Measurements from ENCODE around the gene GINS2.
A peak's percentile ranks its signal among the peaks of the same experiment; 100 is the strongest.

Gene GINS2

GRCh38 chr16:85724126-85724879, 35.5 kb upstream of the GINS2 start:
- H3K4ac ChIP-seq (ENCODE audit: low read depth in 1 of 2, low read length in 2 of 2): no peak overlapping the region
- 88% methylated on average over 18 of the region's 20 CpGs for WGBS
- peaks cover 9 to 51% of the 10 kb centered on the region in 2 experiments for H3K27me3 ChIP-seq (ENCODE audit: control insufficient read depth in 1 of 2, insufficient read depth in 1 of 2, low read length in 2 of 2)

GRCh38 chr16:85722128-85722893, 33.6 kb upstream of the GINS2 start:
- no peak overlapping the region for H2BK120ac ChIP-seq (ENCODE audit: low read depth, low read length)

More at GRCh38 chr16:85724126-85724879, 35.5 kb upstream of the GINS2 start:
- Histone ChIP-seq H3K4me3 (ENCODE audit: insufficient read depth in 1 of 2, low read depth in 1 of 2, low read length in 2 of 2) (no peak overlapping the region), H3K23ac (ENCODE audit: low read length in 2 of 2) (no peak overlapping the region), H2BK15ac (ENCODE audit: low read depth, poor library complexity, severe bottlenecking) (no peak overlapping the region), H4K91ac (ENCODE audit: low read length) (no peak overlapping the region), H2BK12ac (ENCODE audit: low read length in 2 of 2) (no peak overlapping the region), H2BK120ac (ENCODE audit: low read depth, low read length) (no peak overlapping the region), H3K36me3 (ENCODE audit: control insufficient read depth in 1 of 2, insufficient read depth in 2 of 2, low read depth in 1 of 2, low read length in 2 of 2) (no peaks in the 10 kb centered on the region), H3K27ac (ENCODE audit: low read length, poor library complexity, severe bottlenecking) (no peak overlapping the region), H3K9me3 (ENCODE audit: control insufficient read depth, low read length) (no peaks in the 10 kb centered on the region), H3K4me1 (ENCODE audit: control insufficient read depth, insufficient read depth, low read depth, low read length) (peaks cover 5% of the 10 kb centered on the region), H3K4me2 (ENCODE audit: low read length, poor library complexity, severe bottlenecking) (no peak overlapping the region), H3K18ac (ENCODE audit: low read depth in 1 of 2, low read length in 2 of 2) (no peak overlapping the region), H2AFZ (ENCODE audit: low read depth, low read length) (no peak overlapping the region), H3K79me1 (replicated peaks; ENCODE audit: low read length, poor library complexity, severe bottlenecking) (no peaks in the 10 kb centered on the region), H3K14ac (ENCODE audit: low read length in 2 of 2) (no peak overlapping the region), H4K8ac (ENCODE audit: low read length) (no peak overlapping the region), H2BK5ac (ENCODE audit: low read depth, low read length, poor library complexity, severe bottlenecking) (no peak overlapping the region), H2AK5ac (ENCODE audit: low read length, severe bottlenecking) (no peak overlapping the region), H3K9ac (ENCODE audit: low read length) (no peak overlapping the region)
- DNase-seq: no peak

GRCh38 chr16:85720302-85720637, 31.5 kb upstream of the GINS2 start:
- Histone ChIP-seq H2BK5ac (ENCODE audit: low read depth, low read length, poor library complexity, severe bottlenecking) (no peak overlapping the region), H3K9ac (ENCODE audit: low read length) (no peak overlapping the region), H3K4me2 (ENCODE audit: low read length, poor library complexity, severe bottlenecking) (no peak overlapping the region), H2BK15ac (ENCODE audit: low read depth, poor library complexity, severe bottlenecking) (no peak overlapping the region), H2AK5ac (ENCODE audit: low read length, severe bottlenecking) (no peak overlapping the region), H3K14ac (ENCODE audit: low read length in 2 of 2) (no peak overlapping the region), H2BK12ac (ENCODE audit: low read length in 2 of 2) (no peak overlapping the region), H3K36me3 (ENCODE audit: control insufficient read depth in 1 of 2, insufficient read depth in 2 of 2, low read depth in 1 of 2, low read length in 2 of 2) (no peaks in the 10 kb centered on the region), H3K9me3 (ENCODE audit: control insufficient read depth, low read length) (no peaks in the 10 kb centered on the region), H3K23ac (ENCODE audit: low read length in 2 of 2) (no peak overlapping the region), H3K4me1 (ENCODE audit: control insufficient read depth, insufficient read depth, low read depth, low read length) (peaks cover 7% of the 10 kb centered on the region), H4K8ac (ENCODE audit: low read length) (no peak overlapping the region), H2AFZ (ENCODE audit: low read depth, low read length) (no peak overlapping the region), H3K27me3 (ENCODE audit: control insufficient read depth in 1 of 2, insufficient read depth in 1 of 2, low read length in 2 of 2) (peaks cover 30 to 47% of the 10 kb centered on the region in 2 experiments), H3K4ac (ENCODE audit: low read depth in 1 of 2, low read length in 2 of 2) (peak overlapping the region in 1 of 2 experiments; percentile 7), H4K91ac (ENCODE audit: low read length) (no peak overlapping the region), H3K79me1 (replicated peaks; ENCODE audit: low read length, poor library complexity, severe bottlenecking) (no peaks in the 10 kb centered on the region), H3K27ac (ENCODE audit: low read length, poor library complexity, severe bottlenecking) (no peak overlapping the region), H3K4me3 (ENCODE audit: insufficient read depth in 1 of 2, low read depth in 1 of 2, low read length in 2 of 2) (no peak overlapping the region), H3K18ac (ENCODE audit: low read depth in 1 of 2, low read length in 2 of 2) (no peak overlapping the region), H2BK120ac (ENCODE audit: low read depth, low read length) (no peak overlapping the region)
- no peak for DNase-seq
- 85% methylated on average over 4 of the region's 4 CpGs for WGBS

More at GRCh38 chr16:85722128-85722893, 33.6 kb upstream of the GINS2 start:
- Histone ChIP-seq H4K91ac (ENCODE audit: low read length) (no peak overlapping the region), H3K27me3 (ENCODE audit: control insufficient read depth in 1 of 2, insufficient read depth in 1 of 2, low read length in 2 of 2) (peaks cover 10 to 47% of the 10 kb centered on the region in 2 experiments), H2BK15ac (ENCODE audit: low read depth, poor library complexity, severe bottlenecking) (no peak overlapping the region), H2BK12ac (ENCODE audit: low read length in 2 of 2) (no peak overlapping the region), H3K23ac (ENCODE audit: low read length in 2 of 2) (no peak overlapping the region), H3K4me3 (ENCODE audit: insufficient read depth in 1 of 2, low read depth in 1 of 2, low read length in 2 of 2) (no peak overlapping the region), H3K79me1 (replicated peaks; ENCODE audit: low read length, poor library complexity, severe bottlenecking) (no peaks in the 10 kb centered on the region), H3K4me2 (ENCODE audit: low read length, poor library complexity, severe bottlenecking) (no peak overlapping the region), H3K4ac (ENCODE audit: low read depth in 1 of 2, low read length in 2 of 2) (no peak overlapping the region), H3K36me3 (ENCODE audit: control insufficient read depth in 1 of 2, insufficient read depth in 2 of 2, low read depth in 1 of 2, low read length in 2 of 2) (no peaks in the 10 kb centered on the region), H4K8ac (ENCODE audit: low read length) (no peak overlapping the region), H3K9ac (ENCODE audit: low read length) (no peak overlapping the region), H3K9me3 (ENCODE audit: control insufficient read depth, low read length) (no peaks in the 10 kb centered on the region), H3K27ac (ENCODE audit: low read length, poor library complexity, severe bottlenecking) (no peak overlapping the region), H3K4me1 (ENCODE audit: control insufficient read depth, insufficient read depth, low read depth, low read length) (peaks cover 7% of the 10 kb centered on the region), H2BK5ac (ENCODE audit: low read depth, low read length, poor library complexity, severe bottlenecking) (no peak overlapping the region), H3K14ac (ENCODE audit: low read length in 2 of 2) (no peak overlapping the region), H3K18ac (ENCODE audit: low read depth in 1 of 2, low read length in 2 of 2) (no peak overlapping the region), H2AFZ (ENCODE audit: low read depth, low read length) (no peak overlapping the region), H2AK5ac (ENCODE audit: low read length, severe bottlenecking) (no peak overlapping the region)
- no peak for DNase-seq
- 88% methylated on average over 20 of the region's 20 CpGs for WGBS

- Histone ChIP-seq H3K9ac (ENCODE audit: low read length) (no peak overlapping the region), H2BK15ac (ENCODE audit: low read depth, poor library complexity, severe bottlenecking) (no peak overlapping the region), H4K91ac (ENCODE audit: low read length) (no peak overlapping the region), H3K27me3 (ENCODE audit: control insufficient read depth in 1 of 2, insufficient read depth in 1 of 2, low read length in 2 of 2) (peaks cover 33 to 45% of the 10 kb centered on the region in 2 experiments), H3K9me3 (ENCODE audit: control insufficient read depth, low read length) (no peaks in the 10 kb centered on the region), H4K8ac (ENCODE audit: low read length) (no peak overlapping the region), H3K4me2 (ENCODE audit: low read length, poor library complexity, severe bottlenecking) (no peak overlapping the region), H3K18ac (ENCODE audit: low read depth in 1 of 2, low read length in 2 of 2) (no peak overlapping the region), H3K36me3 (ENCODE audit: control insufficient read depth in 1 of 2, insufficient read depth in 2 of 2, low read depth in 1 of 2, low read length in 2 of 2) (no peaks in the 10 kb centered on the region), H3K4me1 (ENCODE audit: control insufficient read depth, insufficient read depth, low read depth, low read length) (peaks cover 7% of the 10 kb centered on the region), H2AFZ (ENCODE audit: low read depth, low read length) (no peak overlapping the region), H3K4ac (ENCODE audit: low read depth in 1 of 2, low read length in 2 of 2) (no peak overlapping the region), H3K4me3 (ENCODE audit: insufficient read depth in 1 of 2, low read depth in 1 of 2, low read length in 2 of 2) (no peak overlapping the region), H3K14ac (ENCODE audit: low read length in 2 of 2) (no peak overlapping the region), H2AK5ac (ENCODE audit: low read length, severe bottlenecking) (no peak overlapping the region), H2BK12ac (ENCODE audit: low read length in 2 of 2) (no peak overlapping the region), H3K79me1 (replicated peaks; ENCODE audit: low read length, poor library complexity, severe bottlenecking) (no peaks in the 10 kb centered on the region), H3K27ac (ENCODE audit: low read length, poor library complexity, severe bottlenecking) (no peak overlapping the region), H2BK120ac (ENCODE audit: low read depth, low read length) (no peak overlapping the region), H3K23ac (ENCODE audit: low read length in 2 of 2) (no peak overlapping the region), H2BK5ac (ENCODE audit: low read depth, low read length, poor library complexity, severe bottlenecking) (no peak overlapping the region)
- 93% methylated on average over 10 of the region's 11 CpGs for WGBS
- DNase-seq: no peak
Measured at GRCh38 chr16:85719605-85720301, 31.0 kb upstream of the GINS2 start.
